ENCODE data around the gene RNF207.
A peak's percentile ranks its signal among the peaks of the same experiment; 100 is the strongest.

DNA sequence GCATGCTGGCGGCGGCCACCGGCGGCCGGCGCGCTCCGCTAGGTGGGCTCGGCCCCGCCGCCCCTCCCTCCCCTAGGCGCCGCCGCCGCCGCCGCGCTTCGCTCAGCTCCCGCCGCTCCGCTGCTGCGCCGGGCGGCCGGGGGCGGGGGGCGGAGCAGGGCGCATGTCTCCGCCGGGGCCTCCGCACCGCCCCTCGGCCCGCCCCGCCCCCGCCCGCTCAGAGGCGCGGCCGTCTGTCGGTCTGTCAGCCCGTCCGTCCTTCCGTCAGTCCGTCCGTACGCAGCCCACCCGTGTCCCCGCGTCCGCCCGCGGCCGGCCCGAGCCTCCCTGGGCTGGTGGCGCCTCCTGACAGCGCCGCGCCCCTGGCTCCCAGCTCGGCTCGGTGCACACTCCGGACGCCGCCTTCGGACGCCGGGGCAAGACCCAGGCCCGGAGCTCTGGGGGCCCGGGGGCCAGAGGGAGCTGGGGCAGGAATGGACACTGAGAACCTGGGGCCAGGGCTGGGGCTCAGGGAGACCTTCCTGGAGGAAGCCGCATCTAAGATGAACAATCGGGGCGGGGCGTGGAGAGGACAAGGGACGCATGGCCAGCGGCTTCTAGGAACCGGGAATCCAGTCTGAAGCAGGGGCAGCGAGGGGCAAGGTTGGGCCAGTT lies 55.2 kb downstream of the RNF207 start, which contains the start of gene GPR153:
- peak; percentile 3 to 50 for TF ChIP-seq POLR2A (IDR thresholded peaks at IDR 0.05)
- TF ChIP-seq, protein P1, sequence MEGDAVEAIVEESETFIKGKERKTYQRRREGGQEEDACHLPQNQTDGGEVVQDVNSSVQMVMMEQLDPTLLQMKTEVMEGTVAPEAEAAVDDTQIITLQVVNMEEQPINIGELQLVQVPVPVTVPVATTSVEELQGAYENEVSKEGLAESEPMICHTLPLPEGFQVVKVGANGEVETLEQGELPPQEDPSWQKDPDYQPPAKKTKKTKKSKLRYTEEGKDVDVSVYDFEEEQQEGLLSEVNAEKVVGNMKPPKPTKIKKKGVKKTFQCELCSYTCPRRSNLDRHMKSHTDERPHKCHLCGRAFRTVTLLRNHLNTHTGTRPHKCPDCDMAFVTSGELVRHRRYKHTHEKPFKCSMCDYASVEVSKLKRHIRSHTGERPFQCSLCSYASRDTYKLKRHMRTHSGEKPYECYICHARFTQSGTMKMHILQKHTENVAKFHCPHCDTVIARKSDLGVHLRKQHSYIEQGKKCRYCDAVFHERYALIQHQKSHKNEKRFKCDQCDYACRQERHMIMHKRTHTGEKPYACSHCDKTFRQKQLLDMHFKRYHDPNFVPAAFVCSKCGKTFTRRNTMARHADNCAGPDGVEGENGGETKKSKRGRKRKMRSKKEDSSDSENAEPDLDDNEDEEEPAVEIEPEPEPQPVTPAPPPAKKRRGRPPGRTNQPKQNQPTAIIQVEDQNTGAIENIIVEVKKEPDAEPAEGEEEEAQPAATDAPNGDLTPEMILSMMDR (IDR thresholded peaks at IDR 0.05): no peak
